Inflammatory macrophage (primary cell): ENCODE results near the gene TRIM56.
"Not testable (repeated sequence)": the region's sequence is repeated elsewhere in the genome, so short reads cannot be mapped to it uniquely, and the experiment has no call there.

Experiments
- DNase-seq, 2 donors: peaks; one replicate each; pipeline ENCODE4 v3.0.0-alpha.2; 2020 to 2022

Gene TRIM56

DNA sequence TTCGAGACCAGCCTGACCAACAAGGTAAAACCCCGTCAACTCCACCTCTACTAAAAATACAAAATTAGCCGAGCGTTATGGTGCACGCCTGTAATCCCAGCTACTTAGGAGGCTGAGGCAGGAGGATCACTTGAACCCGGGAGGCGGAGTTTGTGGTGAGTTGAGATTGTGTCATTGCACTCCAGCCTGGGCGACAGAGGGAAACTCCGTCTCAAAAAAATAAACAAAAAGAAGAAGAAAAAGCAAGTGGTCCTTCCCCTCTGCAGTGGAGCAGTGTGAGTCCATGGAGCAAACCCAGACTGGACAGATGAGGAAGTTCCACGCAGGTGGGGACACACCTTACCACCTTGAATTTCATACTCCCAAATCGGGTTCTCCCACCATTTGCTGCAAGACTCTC lies 28.6 kb downstream of the TRIM56 start:
- DNase-seq, result peak in 1 of 2 donors; percentile 15

DNA sequence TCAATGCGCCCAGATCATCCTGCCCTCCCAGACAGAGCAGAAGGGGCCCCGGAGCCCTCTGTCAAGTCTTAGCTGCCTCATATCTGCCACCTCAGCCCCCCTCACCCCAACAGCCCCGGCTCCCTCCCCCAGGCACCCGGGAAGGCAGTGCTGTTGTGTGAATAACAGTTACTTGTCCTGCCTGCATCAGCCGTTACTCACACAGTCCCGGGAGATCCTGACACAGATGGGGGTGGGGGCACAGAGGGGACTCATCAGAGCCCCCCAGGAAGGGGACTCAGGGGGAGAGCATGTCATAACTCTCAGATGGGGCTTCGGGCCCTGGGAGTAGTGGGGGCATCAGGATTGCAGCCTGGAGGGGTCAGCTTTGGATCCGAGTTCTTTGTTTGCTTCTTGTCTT lies 29.2 kb downstream of the TRIM56 start:
- no peak for DNase-seq

DNA sequence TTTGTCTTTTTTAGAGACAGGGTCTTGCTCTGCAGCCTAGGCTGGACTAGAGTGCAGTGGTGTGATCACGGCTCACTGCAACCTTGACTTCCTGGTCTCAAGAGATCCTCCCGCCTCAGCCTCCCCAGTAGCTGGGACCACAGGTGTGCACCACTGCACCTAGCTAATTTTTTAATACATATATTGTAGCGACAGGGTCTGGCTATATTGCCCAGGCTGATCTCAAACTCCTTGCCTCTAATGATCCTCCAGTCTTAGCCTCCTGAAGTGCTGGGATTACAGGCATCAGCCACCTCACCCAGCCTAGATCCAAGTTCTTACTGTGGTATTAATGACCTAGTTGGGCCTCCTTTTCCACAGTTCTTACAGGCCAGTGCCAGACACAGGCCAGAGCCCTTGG lies 29.9 kb downstream of the TRIM56 start:
- DNase-seq, result no peak

DNA sequence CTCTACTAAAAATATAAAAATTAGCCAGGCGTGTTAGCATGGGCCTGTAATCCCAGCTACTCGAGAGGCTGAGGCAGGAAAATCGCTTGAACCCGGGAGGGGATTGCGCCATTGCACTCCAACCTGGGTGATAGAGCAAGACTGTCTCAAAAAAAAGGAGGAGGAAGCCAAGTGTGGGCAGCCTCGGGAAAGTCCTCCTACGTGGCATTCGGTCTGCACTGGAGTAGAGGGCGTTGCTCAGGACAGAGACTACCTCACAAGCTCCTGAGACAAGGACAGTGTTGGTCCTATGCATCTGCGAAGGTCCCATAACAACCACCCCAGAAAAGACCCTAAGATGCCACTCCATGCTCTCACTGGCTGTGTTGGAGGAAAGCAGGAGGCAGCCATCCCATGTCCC lies 31.6 kb downstream of the TRIM56 start:
- DNase-seq, result peak in 1 of 2 donors; percentile 26

- no peak for DNase-seq
Observed at GRCh38 chr7:101118856-101119255, 33.6 kb downstream of the TRIM56 start.

DNA sequence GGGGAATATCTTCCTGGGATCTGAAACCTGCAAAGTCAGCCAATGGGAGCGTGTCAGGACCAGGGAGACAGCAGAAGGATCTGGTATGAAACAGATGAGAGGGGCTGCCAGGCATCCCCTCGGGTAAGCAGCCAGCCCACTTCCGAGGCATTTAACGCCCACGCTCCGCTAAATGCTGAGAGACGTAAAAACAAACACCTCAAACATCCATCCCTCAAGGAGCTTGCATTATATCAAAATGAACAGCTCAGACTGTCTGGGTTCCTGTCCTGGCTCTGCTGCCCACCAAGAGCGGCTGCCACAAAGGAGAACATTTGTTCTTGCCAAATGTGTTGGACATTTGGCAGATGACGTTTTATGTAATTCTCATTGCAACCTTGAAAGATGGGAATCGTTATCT lies 34.6 kb downstream of the TRIM56 start:
- DNase-seq, result no peak

- no peak for DNase-seq
Observed at GRCh38 chr7:101120315-101120714, 35.0 kb downstream of the TRIM56 start.

- not testable (repeated sequence) for DNase-seq
Observed at GRCh38 chr7:101121631-101121990, 36.3 kb downstream of the TRIM56 start.

GRCh38 chr7:101121991-101122932 lies 37.0 kb downstream of the TRIM56 start:
- no peak for DNase-seq

- no peak for DNase-seq
Observed at GRCh38 chr7:101122933-101123702, 37.8 kb downstream of the TRIM56 start.

DNA sequence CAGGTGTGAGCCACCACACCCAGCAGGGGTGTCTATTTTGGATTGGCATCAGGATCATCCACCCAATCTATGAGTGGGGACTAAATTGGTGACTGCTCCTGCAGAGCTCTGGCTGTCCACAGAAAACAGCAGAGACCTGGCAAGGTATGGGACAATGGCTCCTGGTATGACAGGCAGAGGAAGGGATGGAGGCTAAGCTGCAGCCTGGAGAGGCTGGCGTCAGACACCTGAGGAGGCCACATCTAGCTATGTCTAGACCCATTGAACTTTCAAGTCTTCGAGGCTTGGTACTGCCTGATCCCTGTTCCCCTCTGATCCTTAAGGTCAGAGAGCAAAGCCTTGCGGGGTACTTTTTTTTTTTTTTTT lies 38.4 kb downstream of the TRIM56 start:
- no peak for DNase-seq

GRCh38 chr7:101124376-101125056 lies 39.2 kb downstream of the TRIM56 start:
- peak; percentile 47 to 64 for DNase-seq

GRCh38 chr7:101125989-101126650 lies 40.8 kb downstream of the TRIM56 start:
- DNase-seq, result peak in 1 of 2 donors; percentile 28

DNA sequence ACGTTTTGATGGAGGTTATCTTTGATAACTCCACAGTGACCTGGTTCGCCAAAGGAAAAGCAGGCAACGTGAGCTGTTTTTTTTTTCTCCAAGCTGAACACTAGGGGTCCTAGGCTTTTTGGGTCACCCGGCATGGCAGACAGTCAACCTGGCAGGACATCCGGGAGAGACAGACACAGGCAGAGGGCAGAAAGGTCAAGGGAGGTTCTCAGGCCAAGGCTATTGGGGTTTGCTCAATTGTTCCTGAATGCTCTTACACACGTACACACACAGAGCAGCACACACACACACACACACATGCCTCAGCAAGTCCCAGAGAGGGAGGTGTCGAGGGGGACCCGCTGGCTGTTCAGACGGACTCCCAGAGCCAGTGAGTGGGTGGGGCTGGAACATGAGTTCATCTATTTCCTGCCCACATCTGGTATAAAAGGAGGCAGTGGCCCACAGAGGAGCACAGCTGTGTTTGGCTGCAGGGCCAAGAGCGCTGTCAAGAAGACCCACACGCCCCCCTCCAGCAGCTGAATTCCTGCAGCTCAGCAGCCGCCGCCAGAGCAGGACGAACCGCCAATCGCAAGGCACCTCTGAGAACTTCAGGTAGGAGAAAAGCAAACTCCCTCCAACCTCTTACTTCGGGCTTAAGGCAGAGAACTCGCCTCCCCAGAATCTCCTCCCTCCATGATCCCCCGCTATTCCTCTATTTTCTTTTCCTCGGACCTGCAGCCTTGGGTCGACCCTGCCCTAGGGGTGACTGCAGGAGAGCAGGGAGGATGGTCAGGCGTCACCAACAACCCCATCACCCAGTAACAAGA lies 41.6 kb downstream of the TRIM56 start, which contains the start of gene SERPINE1:
Gene SERPINE1, plus strand, starts transcription at position 454 of the 809 bp plus-strand sequence. CDS start 1,290 bp downstream, outside the sequence.
- DNase-seq, result peak; percentile 80 to 95

- no peak for DNase-seq
Observed at GRCh38 chr7:101127460-101128039, 42.3 kb downstream of the TRIM56 start.

DNA sequence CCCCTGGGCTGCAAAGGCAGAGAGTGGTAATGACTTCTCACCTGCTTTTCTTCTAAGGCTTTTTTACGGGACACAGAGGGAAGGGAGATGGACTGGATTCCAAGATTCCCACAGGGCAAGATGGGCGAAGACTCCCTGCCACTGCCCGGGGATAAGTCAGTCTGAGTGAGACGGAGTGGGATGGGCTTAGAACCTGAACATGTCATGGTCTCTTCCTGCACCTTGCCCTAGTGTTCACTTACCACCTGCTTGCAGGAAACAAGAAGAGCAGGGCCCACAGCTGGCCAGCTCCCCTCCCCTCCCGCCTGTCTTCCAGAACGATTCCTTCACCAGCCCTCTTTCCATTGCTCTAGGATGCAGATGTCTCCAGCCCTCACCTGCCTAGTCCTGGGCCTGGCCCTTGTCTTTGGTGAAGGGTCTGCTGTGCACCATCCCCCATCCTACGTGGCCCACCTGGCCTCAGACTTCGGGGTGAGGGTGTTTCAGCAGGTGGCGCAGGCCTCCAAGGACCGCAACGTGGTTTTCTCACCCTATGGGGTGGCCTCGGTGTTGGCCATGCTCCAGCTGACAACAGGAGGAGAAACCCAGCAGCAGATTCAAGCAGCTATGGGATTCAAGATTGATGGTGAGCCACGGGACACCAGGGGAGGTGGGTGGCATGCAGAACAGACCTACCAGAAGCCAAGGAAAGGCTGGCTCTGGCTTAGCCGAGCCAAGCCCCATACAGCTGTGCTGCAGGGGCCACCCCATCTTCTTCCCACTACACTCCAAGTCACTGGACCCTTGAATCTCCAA lies 43.0 kb downstream of the TRIM56 start:
- DNase-seq, result no peak

DNA sequence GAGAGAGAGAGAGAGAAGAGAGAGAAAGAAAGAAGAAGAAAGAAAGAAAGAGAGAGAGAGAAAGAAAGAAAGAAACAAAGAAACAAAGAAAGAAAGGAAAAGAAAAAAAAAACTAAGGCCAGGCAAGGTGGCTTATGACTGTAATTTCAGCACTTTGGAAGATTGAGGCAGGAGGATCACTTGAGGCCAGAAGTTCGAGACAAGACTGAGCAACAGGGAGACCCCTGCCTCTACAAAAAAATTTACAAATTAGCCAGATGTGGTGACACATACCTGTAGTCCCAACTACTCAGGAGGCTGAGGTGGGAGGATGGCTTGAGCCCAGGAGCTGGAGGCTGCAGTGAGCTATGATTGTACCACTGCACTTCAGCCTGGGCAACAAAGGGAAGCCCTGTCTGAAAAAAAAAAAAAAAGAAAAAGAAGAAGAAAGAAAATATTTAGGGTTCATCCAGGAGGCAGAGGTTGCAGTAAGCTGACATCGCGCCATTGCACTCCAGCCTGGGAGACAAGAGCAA lies 44.4 kb downstream of the TRIM56 start:
- peak in 1 of 2 donors; percentile 20 for DNase-seq

DNA sequence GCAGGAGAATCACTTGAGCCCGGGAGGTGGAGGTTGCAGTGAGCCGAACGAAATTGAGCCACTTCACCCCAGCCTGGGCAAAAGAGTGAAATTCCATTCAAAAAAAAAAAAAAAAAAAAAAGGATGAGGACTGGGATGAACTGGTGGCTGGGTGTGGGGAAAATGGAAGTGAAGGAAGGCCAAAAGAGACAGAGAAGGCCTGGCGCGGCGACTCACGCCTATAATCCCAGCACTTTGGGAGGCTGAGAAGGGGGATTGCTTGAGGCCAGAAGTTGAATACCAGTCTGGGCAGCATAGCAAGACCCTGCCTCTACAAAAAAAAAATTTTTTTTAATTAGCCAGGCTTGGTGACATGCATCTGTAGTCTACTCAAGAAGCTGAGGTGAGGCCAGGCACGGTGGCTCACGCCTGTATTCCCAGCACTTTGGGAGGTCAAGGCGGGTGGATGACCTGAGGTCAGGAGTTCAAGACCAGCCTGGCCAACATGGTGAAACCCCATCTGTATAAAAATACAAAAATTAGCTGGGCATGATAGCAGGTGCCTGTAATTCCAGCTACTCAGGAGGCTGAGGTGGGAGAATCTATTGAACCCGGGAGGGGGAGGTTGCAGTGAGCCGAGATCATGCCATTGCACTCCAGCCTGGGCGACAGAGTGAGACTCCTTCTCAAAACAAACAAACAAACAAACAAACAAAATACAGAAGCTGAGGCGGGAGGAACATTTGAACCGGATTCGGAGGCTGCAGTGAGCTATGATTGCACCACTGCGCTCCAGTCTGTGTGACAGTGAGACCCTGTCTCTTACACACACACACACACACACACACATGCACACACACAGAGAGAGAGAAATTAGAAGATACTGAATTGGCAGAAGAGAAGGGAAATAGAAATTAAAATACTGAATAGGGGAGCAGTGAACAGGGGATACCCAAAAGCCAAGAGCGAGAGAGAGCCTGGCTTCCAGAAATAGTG lies 47.6 kb downstream of the TRIM56 start:
- peak in 1 of 2 donors; percentile 36 for DNase-seq
